ENCODE data around the gene EMSY. TPM values are rescaled to one million over a fixed set of nuclear protein-coding genes. Genes with fewer than 3 reads are reported as not detected.

Gene EMSY
- total and polyA plus RNA-seq, 2 of the 13 experiments (the other 11 are each of a cell fraction or from before 2014, with no cell fraction given): 11.6 to 18.5 TPM

DNA sequence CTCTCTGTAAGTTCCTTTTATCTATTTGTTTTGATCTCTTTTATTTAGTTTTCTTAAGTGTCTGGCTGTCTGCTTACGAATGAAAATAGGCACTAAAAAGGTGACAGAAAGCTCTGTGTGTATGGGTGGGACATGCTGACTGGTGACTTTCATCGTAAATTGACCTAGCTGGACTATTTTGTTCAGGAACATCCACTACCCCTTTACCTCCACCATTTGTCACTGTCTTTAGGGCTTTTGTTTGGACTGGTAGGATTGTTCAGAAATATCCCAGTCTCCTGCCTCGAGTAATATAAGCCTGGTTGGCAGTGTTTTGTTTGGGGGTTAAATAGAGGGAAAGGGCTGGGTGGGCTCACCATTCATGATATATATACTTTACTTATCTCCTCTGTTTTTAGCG lies 20.9 kb downstream of the EMSY start (continued):
- TF ChIP-seq, protein P1, sequence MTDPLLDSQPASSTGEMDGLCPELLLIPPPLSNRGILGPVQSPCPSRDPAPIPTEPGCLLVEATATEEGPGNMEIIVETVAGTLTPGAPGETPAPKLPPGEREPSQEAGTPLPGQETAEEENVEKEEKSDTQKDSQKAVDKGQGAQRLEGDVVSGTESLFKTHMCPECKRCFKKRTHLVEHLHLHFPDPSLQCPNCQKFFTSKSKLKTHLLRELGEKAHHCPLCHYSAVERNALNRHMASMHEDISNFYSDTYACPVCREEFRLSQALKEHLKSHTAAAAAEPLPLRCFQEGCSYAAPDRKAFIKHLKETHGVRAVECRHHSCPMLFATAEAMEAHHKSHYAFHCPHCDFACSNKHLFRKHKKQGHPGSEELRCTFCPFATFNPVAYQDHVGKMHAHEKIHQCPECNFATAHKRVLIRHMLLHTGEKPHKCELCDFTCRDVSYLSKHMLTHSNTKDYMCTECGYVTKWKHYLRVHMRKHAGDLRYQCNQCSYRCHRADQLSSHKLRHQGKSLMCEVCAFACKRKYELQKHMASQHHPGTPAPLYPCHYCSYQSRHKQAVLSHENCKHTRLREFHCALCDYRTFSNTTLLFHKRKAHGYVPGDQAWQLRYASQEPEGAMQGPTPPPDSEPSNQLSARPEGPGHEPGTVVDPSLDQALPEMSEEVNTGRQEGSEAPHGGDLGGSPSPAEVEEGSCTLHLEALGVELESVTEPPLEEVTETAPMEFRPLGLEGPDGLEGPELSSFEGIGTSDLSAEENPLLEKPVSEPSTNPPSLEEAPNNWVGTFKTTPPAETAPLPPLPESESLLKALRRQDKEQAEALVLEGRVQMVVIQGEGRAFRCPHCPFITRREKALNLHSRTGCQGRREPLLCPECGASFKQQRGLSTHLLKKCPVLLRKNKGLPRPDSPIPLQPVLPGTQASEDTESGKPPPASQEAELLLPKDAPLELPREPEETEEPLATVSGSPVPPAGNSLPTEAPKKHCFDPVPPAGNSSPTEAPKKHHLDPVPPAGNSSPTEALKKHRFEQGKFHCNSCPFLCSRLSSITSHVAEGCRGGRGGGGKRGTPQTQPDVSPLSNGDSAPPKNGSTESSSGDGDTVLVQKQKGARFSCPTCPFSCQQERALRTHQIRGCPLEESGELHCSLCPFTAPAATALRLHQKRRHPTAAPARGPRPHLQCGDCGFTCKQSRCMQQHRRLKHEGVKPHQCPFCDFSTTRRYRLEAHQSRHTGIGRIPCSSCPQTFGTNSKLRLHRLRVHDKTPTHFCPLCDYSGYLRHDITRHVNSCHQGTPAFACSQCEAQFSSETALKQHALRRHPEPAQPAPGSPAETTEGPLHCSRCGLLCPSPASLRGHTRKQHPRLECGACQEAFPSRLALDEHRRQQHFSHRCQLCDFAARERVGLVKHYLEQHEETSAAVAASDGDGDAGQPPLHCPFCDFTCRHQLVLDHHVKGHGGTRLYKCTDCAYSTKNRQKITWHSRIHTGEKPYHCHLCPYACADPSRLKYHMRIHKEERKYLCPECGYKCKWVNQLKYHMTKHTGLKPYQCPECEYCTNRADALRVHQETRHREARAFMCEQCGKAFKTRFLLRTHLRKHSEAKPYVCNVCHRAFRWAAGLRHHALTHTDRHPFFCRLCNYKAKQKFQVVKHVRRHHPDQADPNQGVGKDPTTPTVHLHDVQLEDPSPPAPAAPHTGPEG (CRISPR knock-in tag; IDR thresholded peaks at IDR 0.05): no peak
- no peak for TF ChIP-seq ZNF326 (CRISPR knock-in tag; IDR thresholded peaks at IDR 0.05; ENCODE audit: borderline replicate concordance)
- no peak for TF ChIP-seq SMAD3 (CRISPR knock-in tag; IDR thresholded peaks at IDR 0.05)

GRCh38 chr11:76466666-76467065 lies 21.8 kb downstream of the EMSY start:
- ATAC-seq (no peak), FAIRE-seq (no peak), DNase-seq (ENCODE audit: low spot score) (no peak)
- no peak overlapping the region for H3K27ac ChIP-seq (ENCODE audit: extremely low read length, insufficient read depth, low read length)
- intact Hi-C loops (cut with micrococcal nuclease; ENCODE audit: unreplicated experiment) (no loop called here), in situ Hi-C loops (cut with HindIII; ENCODE audit: extremely low pct_ligation_motif_present, low pct_unique_long_range_greater_than_20kb) (no loop called here)
- no peaks in the 10 kb centered on the region for H3K4me1 ChIP-seq (ENCODE audit: insufficient read depth, low read length)
- H2AFZ ChIP-seq (ENCODE audit: low read length): no peak overlapping the region
- CTCF ChIA-PET (ENCODE audit: low intra/inter-chr PET ratio, low total read pairs): no interaction called here
- H3K9me3 ChIP-seq (ENCODE audit: low read length): no peaks in the 10 kb centered on the region
- TF ChIP-seq ATF7 (IDR thresholded peaks at IDR 0.05): peak; percentile 74
- no peak for TF ChIP-seq ATF7 (CRISPR knock-in tag; IDR thresholded peaks at IDR 0.05)
- no peak for TF ChIP-seq SP1 (IDR thresholded peaks at IDR 0.05)
- no peak for TF ChIP-seq SP1 (CRISPR knock-in tag; IDR thresholded peaks at IDR 0.05)
- peaks cover 4 to 49% of the 10 kb centered on the region in 2 experiments for H3K36me3 ChIP-seq (replicated peaks in 1 of 2; ENCODE audit: control insufficient read depth in 1 of 2, insufficient read depth in 2 of 2, low read length in 2 of 2)
- POLR2A ChIA-PET: no interaction called here
- BruUV-seq (replicated peaks): no TSS peak
- H4K20me1 ChIP-seq (ENCODE audit: insufficient read depth, low read length): no peaks in the 10 kb centered on the region
- H3K27me3 ChIP-seq (ENCODE audit: control insufficient read depth in 1 of 2, insufficient read depth in 2 of 2, low read length in 2 of 2): no peaks in the 10 kb centered on the region
- H3K4me3 ChIP-seq (replicated peaks in 1 of 3; ENCODE audit: insufficient read depth in 1 of 3, low read depth in 2 of 3, low read length in 3 of 3): no peak overlapping the region
- H3K9ac ChIP-seq (ENCODE audit: insufficient read depth, low read depth, low read length): no peak overlapping the region
- H3K4me2 ChIP-seq (ENCODE audit: low read depth, low read length): no peak overlapping the region
- H3K79me2 ChIP-seq (ENCODE audit: insufficient read depth, low read length): no peaks in the 10 kb centered on the region
